Choroid plexus epithelial cell (primary cell): ENCODE measurements around the gene MAP3K5.
A peak's percentile ranks its signal among the peaks of the same experiment; 100 is the strongest.

Source experiments
- DNase-seq: peaks from one replicate; pipeline ENCODE4 v3.0.0-alpha.2; 2010; ENCODE audit warnings: low read depth
- H3K4me3 ChIP-seq: 2 replicates; pipeline ENCODE4 v1.5.1; 2011; ENCODE audit warnings: low read depth, mild to moderate bottlenecking, control low read depth, low read length, moderate library complexity
- TF ChIP-seq, protein P1 (sequence below): conservative IDR thresholded peaks from 2 replicates; pipeline ENCODE4 v1.5.1; 2011; ENCODE audit warnings: low read depth, mild to moderate bottlenecking, control low read depth, inconsistent platforms, low read length, moderate library complexity

The MAP3K5 gene

DNA sequence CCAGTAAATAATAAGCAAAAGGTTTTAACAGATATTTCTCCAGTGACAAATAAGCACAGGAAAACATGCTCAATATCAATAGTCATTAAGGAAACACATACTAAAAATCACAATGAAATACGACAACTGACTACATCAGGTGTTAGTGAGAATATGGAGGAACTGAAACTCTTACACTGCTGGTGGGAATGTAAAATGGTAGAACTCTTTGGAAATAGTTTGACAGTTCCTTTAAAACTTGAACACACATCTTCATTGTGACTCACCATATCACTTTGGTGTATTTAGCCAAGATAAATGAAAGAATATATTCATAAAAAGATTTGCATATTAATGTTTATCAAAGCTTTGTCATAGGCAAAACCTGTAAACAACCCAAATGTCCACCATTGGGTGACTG, 11.3 kb upstream of the MAP3K5 start:
- TF ChIP-seq, protein P1, sequence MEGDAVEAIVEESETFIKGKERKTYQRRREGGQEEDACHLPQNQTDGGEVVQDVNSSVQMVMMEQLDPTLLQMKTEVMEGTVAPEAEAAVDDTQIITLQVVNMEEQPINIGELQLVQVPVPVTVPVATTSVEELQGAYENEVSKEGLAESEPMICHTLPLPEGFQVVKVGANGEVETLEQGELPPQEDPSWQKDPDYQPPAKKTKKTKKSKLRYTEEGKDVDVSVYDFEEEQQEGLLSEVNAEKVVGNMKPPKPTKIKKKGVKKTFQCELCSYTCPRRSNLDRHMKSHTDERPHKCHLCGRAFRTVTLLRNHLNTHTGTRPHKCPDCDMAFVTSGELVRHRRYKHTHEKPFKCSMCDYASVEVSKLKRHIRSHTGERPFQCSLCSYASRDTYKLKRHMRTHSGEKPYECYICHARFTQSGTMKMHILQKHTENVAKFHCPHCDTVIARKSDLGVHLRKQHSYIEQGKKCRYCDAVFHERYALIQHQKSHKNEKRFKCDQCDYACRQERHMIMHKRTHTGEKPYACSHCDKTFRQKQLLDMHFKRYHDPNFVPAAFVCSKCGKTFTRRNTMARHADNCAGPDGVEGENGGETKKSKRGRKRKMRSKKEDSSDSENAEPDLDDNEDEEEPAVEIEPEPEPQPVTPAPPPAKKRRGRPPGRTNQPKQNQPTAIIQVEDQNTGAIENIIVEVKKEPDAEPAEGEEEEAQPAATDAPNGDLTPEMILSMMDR, result no peak
- DNase-seq, result no peak

DNA sequence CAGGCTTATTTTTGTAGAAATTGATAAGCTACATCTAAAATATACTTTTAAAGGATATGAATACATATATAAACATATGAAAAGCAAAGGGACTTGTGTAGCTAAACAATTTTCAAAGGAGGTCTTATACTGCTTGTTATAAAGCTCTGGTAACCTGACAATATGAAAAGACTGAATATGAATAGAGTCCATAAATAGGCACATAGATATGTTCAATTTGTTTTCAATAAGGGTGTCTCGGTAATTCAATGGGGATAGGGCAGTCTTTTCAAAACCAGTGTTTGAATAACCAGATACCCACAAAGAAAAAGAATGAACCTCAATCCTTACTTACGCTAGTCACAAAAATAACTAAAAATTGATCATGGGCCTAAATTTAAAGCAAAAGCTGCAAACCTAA, 9.3 kb upstream of the MAP3K5 start:
- no peak for DNase-seq
- H3K4me3 ChIP-seq, result no peak overlapping the region
- TF ChIP-seq, protein P1, result no peak

More for the DNA sequence above, 11.3 kb upstream of the MAP3K5 start:
- H3K4me3 ChIP-seq, result no peak overlapping the region

DNA sequence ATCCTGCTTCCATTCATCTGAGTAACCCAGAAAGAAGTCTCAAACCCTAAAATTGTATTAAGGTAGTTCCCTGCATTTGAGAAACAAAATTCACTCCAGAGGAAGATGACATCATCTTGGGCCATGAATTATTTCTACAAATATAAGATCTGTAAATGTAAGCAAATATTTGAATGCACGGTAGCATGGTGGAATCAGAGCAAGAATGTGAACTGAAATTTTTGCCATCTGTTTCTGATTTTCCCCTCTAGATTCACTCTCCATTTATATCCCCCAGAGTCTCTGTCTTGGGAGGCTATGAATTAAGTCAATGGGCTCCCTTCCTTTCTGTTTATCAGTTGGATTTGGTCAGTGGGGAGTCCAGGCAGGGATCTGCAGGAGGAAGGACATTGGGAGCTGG, 5.8 kb upstream of the MAP3K5 start:
- no peak overlapping the region for H3K4me3 ChIP-seq
- DNase-seq, result no peak
- TF ChIP-seq, protein P1, result no peak

DNA sequence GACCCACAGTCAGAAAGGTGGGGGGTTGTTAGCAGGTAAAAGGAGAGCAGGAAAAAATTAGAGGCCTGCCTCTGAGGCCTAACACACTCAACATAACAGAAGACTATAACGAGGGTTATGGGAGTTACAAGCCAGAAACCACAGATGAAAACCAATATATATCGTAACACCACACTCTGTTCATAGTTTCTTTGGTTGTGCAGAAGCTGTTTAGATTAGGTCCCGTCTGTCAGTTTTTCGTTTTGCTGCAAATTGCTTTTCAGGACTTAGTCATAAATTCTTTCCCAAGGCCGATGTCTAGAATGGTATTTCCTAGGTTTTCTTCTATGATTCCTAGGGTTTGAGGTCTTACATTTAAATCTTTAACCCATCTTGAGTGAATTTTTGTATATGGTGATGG, 3.7 kb upstream of the MAP3K5 start:
- TF ChIP-seq, protein P1, result no peak
- no peak for DNase-seq
- no peak overlapping the region for H3K4me3 ChIP-seq

DNA sequence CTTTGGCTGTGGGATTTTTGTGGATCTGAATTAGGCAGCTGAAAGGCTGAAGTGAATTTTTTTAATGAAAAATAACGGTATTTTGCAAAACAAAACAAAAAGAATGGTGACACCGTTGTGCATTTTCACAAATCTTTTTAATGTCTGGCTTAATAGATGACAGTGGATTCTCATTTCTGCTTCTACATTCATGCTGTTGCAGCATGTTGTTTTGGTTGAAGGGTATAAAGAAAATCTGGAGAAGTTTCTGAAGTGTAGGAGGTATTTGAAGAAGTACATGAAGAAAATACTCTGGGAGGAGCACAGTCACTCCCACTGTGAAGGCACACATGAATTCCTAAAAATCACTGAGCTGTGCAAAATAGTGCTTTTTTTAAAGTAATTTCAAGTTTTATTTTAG, 3.1 kb upstream of the MAP3K5 start:
- no peak overlapping the region for H3K4me3 ChIP-seq
- no peak for DNase-seq
- TF ChIP-seq, protein P1, result no peak

DNA sequence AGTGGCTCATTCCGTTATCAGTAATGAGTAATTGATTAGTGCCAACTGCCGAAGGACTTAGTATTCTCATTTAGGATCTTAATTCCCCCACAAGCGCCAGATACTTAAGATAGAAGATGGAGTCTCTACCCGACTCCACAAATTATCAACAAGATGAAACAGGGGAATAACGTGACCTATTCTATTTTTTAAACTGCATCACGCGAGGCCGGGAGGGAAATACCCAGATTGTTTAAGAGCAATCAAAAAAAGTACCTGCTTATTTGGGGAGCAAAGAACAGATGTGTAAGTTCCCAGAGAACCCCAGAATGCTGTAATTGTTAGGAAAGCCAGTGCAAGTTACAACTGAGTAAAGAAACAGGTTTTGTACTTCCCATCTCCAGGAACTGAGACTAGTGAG, 1.1 kb upstream of the MAP3K5 start:
- peak overlapping the region; percentile 95 for H3K4me3 ChIP-seq
- TF ChIP-seq, protein P1, result no peak
- DNase-seq, result no peak

DNA sequence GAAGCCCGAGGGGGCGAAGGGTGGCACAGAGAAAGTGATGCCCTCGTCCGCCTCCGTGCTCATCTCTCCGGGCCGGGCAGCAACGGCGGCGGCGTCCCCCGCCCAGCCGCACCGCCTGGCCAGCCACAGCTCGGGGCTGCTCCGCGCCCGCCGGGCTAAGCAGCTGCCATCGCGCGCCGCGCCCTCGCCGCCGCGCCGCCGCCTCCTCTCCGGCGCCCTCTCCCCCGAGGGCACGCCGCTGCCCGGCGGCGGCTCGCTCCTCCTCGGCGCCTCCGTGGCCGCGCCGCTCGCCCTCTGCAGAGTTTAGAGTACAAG, 225 bp downstream of the MAP3K5 start:
- no peak for DNase-seq
- TF ChIP-seq, protein P1, result no peak

More for the DNA sequence above, 225 bp downstream of the MAP3K5 start:
- peak overlapping the region; percentile 95 for H3K4me3 ChIP-seq
